Measurements from ENCODE around the gene IKZF1. TPM values are rescaled to one million over a fixed set of nuclear protein-coding genes. Genes with fewer than 3 reads are reported as not detected.

Gene IKZF1
- total RNA-seq, 1 experiment from 2014 or later: 2.3 TPM

DNA sequence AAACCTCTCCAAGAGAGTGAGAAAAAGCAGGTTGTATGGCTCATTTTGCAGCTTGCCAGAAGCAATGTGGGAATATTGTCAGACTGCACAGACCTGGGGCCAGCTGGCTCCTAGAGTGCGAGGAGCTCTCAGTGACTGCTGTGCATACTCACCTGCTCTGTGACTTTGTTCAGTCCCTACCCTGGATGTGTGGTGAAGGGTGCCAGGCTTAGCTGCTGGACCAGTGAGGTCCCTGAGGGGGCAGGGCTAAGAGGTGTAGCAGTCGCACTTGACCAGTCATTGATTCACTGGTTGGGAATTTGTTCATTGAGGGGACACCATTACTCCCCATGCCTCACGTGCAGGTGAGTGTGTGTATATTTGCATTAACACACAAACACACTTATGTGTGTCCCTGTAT is 60.1 kb downstream of the IKZF1 start:
- no peak for ATAC-seq
- POLR2A ChIA-PET: no interaction called here
- H3K27ac Mint-ChIP-seq: no peak overlapping the region
- H3K4me3 Mint-ChIP-seq: no peak overlapping the region
- CTCF ChIA-PET: interaction anchor here (0.9 kb wide), 1 partner anchor 152 kb away, joined by 3 read pairs; no protein-coding TSS in a partner anchor
- no peaks in the 10 kb centered on the region; the same call in 1 of the 2 replicates for H3K27me3 Mint-ChIP-seq (ENCODE audit: low read depth)
- peaks cover 8% of the 10 kb centered on the region for H3K4me1 Mint-ChIP-seq
- H3K36me3 Mint-ChIP-seq: no peaks in the 10 kb centered on the region
- DNase-seq (ENCODE audit: low spot score): no peak
- TF ChIP-seq ZNF121 (CRISPR knock-in tag; IDR thresholded peaks at IDR 0.05): no peak
- TF ChIP-seq CBFB (CRISPR knock-in tag; IDR thresholded peaks at IDR 0.05; ENCODE audit: low read depth): no peak
- TF ChIP-seq ETV6 (CRISPR knock-in tag; IDR thresholded peaks at IDR 0.05): no peak
- TF ChIP-seq, protein P1, sequence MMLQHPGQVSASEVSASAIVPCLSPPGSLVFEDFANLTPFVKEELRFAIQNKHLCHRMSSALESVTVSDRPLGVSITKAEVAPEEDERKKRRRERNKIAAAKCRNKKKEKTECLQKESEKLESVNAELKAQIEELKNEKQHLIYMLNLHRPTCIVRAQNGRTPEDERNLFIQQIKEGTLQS (CRISPR knock-in tag; conservative IDR thresholded peaks at IDR 0.05): no peak
- no peak for TF ChIP-seq FOXK1 (CRISPR knock-in tag; IDR thresholded peaks at IDR 0.05)
- no peak for TF ChIP-seq SP1 (CRISPR knock-in tag; conservative IDR thresholded peaks at IDR 0.05)
- TF ChIP-seq JUN (CRISPR knock-in tag; IDR thresholded peaks at IDR 0.05): no peak
- no peak for TF ChIP-seq TP53 (CRISPR knock-in tag; IDR thresholded peaks at IDR 0.05)
- TF ChIP-seq FOXJ3 (CRISPR knock-in tag; IDR thresholded peaks at IDR 0.05; ENCODE audit: borderline replicate concordance): no peak
- peaks cover 9% of the 10 kb centered on the region for H3K9me3 Mint-ChIP-seq

DNA sequence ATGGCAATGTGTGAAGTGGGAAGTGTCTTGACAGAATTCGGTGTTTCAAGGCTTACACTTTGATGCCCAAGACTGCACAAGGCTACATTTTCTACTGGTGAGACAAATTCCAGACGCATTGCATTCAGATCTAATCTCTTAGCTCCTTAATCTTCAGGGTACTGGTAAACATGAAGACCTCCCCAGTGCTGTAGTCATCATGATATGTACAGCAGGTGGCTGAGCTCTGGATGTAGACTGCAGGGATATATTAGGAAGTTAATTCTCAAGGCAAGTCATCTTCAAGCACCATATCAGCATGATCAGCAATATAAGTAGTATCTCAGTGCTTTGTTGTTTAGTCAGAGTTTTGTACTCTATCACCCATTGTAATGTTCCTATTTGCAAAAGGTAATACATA is 61.8 kb downstream of the IKZF1 start:
- Mint-ChIP-seq H3K36me3 (no peaks in the 10 kb centered on the region), H3K27ac (no peak overlapping the region), H3K27me3 (ENCODE audit: low read depth) (no peaks in the 10 kb centered on the region), H3K9me3 (peaks cover 9% of the 10 kb centered on the region), H3K4me3 (no peak overlapping the region), H3K4me1 (peaks cover 8% of the 10 kb centered on the region)
- TF ChIP-seq, protein P2, sequence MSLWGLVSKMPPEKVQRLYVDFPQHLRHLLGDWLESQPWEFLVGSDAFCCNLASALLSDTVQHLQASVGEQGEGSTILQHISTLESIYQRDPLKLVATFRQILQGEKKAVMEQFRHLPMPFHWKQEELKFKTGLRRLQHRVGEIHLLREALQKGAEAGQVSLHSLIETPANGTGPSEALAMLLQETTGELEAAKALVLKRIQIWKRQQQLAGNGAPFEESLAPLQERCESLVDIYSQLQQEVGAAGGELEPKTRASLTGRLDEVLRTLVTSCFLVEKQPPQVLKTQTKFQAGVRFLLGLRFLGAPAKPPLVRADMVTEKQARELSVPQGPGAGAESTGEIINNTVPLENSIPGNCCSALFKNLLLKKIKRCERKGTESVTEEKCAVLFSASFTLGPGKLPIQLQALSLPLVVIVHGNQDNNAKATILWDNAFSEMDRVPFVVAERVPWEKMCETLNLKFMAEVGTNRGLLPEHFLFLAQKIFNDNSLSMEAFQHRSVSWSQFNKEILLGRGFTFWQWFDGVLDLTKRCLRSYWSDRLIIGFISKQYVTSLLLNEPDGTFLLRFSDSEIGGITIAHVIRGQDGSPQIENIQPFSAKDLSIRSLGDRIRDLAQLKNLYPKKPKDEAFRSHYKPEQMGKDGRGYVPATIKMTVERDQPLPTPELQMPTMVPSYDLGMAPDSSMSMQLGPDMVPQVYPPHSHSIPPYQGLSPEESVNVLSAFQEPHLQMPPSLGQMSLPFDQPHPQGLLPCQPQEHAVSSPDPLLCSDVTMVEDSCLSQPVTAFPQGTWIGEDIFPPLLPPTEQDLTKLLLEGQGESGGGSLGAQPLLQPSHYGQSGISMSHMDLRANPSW (CRISPR knock-in tag; conservative IDR thresholded peaks at IDR 0.05; ENCODE audit: low read depth): no peak
- TF ChIP-seq SOX15 (CRISPR knock-in tag; IDR thresholded peaks at IDR 0.05) (no peak), FOXJ3 (CRISPR knock-in tag; IDR thresholded peaks at IDR 0.05; ENCODE audit: borderline replicate concordance) (no peak), MXD4 (CRISPR knock-in tag; IDR thresholded peaks at IDR 0.05; ENCODE audit: borderline replicate concordance) (no peak), JAZF1 (CRISPR knock-in tag; IDR thresholded peaks at IDR 0.05) (no peak), IRF2 (CRISPR knock-in tag; IDR thresholded peaks at IDR 0.05; ENCODE audit: borderline replicate concordance, low read depth) (no peak), TP53 (CRISPR knock-in tag; IDR thresholded peaks at IDR 0.05) (no peak), FOXK1 (CRISPR knock-in tag; IDR thresholded peaks at IDR 0.05) (no peak), NFYB (CRISPR knock-in tag; conservative IDR thresholded peaks at IDR 0.05; ENCODE audit: low read depth) (no peak)
- TF ChIP-seq, protein P3, sequence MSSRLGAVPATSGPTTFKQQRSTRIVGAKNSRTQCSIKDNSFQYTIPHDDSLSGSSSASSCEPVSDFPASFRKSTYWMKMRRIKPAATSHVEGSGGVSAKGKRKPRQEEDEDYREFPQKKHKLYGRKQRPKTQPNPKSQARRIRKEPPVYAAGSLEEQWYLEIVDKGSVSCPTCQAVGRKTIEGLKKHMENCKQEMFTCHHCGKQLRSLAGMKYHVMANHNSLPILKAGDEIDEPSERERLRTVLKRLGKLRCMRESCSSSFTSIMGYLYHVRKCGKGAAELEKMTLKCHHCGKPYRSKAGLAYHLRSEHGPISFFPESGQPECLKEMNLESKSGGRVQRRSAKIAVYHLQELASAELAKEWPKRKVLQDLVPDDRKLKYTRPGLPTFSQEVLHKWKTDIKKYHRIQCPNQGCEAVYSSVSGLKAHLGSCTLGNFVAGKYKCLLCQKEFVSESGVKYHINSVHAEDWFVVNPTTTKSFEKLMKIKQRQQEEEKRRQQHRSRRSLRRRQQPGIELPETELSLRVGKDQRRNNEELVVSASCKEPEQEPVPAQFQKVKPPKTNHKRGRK (CRISPR knock-in tag; IDR thresholded peaks at IDR 0.05; ENCODE audit: borderline replicate concordance): no peak
- TF ChIP-seq, protein P4, sequence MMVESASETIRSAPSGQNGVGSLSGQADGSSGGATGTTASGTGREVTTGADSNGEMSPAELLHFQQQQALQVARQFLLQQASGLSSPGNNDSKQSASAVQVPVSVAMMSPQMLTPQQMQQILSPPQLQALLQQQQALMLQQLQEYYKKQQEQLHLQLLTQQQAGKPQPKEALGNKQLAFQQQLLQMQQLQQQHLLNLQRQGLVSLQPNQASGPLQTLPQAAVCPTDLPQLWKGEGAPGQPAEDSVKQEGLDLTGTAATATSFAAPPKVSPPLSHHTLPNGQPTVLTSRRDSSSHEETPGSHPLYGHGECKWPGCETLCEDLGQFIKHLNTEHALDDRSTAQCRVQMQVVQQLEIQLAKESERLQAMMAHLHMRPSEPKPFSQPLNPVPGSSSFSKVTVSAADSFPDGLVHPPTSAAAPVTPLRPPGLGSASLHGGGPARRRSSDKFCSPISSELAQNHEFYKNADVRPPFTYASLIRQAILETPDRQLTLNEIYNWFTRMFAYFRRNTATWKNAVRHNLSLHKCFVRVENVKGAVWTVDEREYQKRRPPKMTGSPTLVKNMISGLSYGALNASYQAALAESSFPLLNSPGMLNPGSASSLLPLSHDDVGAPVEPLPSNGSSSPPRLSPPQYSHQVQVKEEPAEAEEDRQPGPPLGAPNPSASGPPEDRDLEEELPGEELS (CRISPR knock-in tag; IDR thresholded peaks at IDR 0.05): no peak
- TF ChIP-seq, protein P5, sequence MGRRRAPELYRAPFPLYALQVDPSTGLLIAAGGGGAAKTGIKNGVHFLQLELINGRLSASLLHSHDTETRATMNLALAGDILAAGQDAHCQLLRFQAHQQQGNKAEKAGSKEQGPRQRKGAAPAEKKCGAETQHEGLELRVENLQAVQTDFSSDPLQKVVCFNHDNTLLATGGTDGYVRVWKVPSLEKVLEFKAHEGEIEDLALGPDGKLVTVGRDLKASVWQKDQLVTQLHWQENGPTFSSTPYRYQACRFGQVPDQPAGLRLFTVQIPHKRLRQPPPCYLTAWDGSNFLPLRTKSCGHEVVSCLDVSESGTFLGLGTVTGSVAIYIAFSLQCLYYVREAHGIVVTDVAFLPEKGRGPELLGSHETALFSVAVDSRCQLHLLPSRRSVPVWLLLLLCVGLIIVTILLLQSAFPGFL (CRISPR knock-in tag; IDR thresholded peaks at IDR 0.05; ENCODE audit: borderline replicate concordance): no peak
- TF ChIP-seq, protein P6, sequence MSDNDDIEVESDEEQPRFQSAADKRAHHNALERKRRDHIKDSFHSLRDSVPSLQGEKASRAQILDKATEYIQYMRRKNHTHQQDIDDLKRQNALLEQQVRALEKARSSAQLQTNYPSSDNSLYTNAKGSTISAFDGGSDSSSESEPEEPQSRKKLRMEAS (CRISPR knock-in tag; IDR thresholded peaks at IDR 0.05): no peak
- CTCF ChIA-PET: no interaction called here
- ATAC-seq: no peak
- DNase-seq (ENCODE audit: low spot score): no peak
- POLR2A ChIA-PET: no interaction called here

Measured in WTC11 (cell line).